ENCODE measurements around the gene EIF2D.
A peak's percentile ranks its signal among the peaks of the same experiment; 100 is the strongest.

Gene EIF2D

GRCh38 chr1:206588492-206588891 is 23.8 kb downstream of the EIF2D start:
- no peak overlapping the region for H3K4me3 ChIP-seq (replicated peaks; ENCODE audit: low read depth, low read length)
- DNase-seq (ENCODE audit: low read depth) = no peak
- no peak for TF ChIP-seq CTCF (IDR thresholded peaks at IDR 0.05; ENCODE audit: low read length, missing control alignments)

- no peak overlapping the region for H3K4me3 ChIP-seq (replicated peaks; ENCODE audit: low read depth, low read length)
- TF ChIP-seq CTCF (IDR thresholded peaks at IDR 0.05; ENCODE audit: low read length, missing control alignments) = no peak
- DNase-seq (ENCODE audit: low read depth) = no peak
These were observed 24.4 kb downstream of the EIF2D start for GRCh38 chr1:206587904-206588303.

- TF ChIP-seq CTCF (IDR thresholded peaks at IDR 0.05; ENCODE audit: low read length, missing control alignments) = no peak
- no peak for DNase-seq (ENCODE audit: low read depth)
- no peak overlapping the region for H3K4me3 ChIP-seq (replicated peaks; ENCODE audit: low read depth, low read length)
These were observed 25.5 kb downstream of the EIF2D start for GRCh38 chr1:206586501-206587445.

GRCh38 chr1:206584683-206585082 is 27.6 kb downstream of the EIF2D start:
- DNase-seq (ENCODE audit: low read depth) = no peak
- no peak for TF ChIP-seq CTCF (IDR thresholded peaks at IDR 0.05; ENCODE audit: low read length, missing control alignments)
- no peak overlapping the region for H3K4me3 ChIP-seq (replicated peaks; ENCODE audit: low read depth, low read length)

GRCh38 chr1:206583707-206584648 is 28.3 kb downstream of the EIF2D start:
- peak; percentile 97 for TF ChIP-seq CTCF (IDR thresholded peaks at IDR 0.05; ENCODE audit: low read length, missing control alignments)
- peak; percentile 80 for DNase-seq (ENCODE audit: low read depth)
- H3K4me3 ChIP-seq (replicated peaks; ENCODE audit: low read depth, low read length) = no peak overlapping the region

- no peak overlapping the region for H3K4me3 ChIP-seq (replicated peaks; ENCODE audit: low read depth, low read length)
- no peak for DNase-seq (ENCODE audit: low read depth)
- no peak for TF ChIP-seq CTCF (IDR thresholded peaks at IDR 0.05; ENCODE audit: low read length, missing control alignments)
These were observed 29.1 kb downstream of the EIF2D start for GRCh38 chr1:206582971-206583706.
